HepG2 (cell line): ENCODE measurements around the gene PSMC4. TPM values are rescaled to one million over a fixed set of nuclear protein-coding genes. Genes with fewer than 3 reads are reported as not detected.

Experiments
- ARID5B ChIP-seq: IDR thresholded peaks from 2 replicates; pipeline ENCODE4 v1.4.0; 2020; ENCODE audit warnings: mild to moderate bottlenecking, missing genetic modification reagents
- DPF2 ChIP-seq: sonication (generic); formaldehyde crosslinking; IDR thresholded peaks from 2 replicates; pipeline ENCODE4 v1.4.0; 2020; ENCODE audit warnings: mild to moderate bottlenecking, low read depth, missing genetic modification reagents, borderline replicate concordance
- FOXO1 ChIP-seq: sonication (generic); formaldehyde crosslinking; IDR thresholded peaks from 2 replicates; pipeline ENCODE4 v1.4.0; 2020; ENCODE audit warnings: missing genetic modification reagents
- FOXP4 ChIP-seq: sonication (generic); formaldehyde crosslinking; IDR thresholded peaks from 2 replicates; pipeline ENCODE4 v1.4.0; 2020; ENCODE audit warnings: missing genetic modification reagents
- ISX ChIP-seq: sonication (generic); formaldehyde crosslinking; conservative IDR thresholded peaks from 2 replicates; pipeline ENCODE4 v1.5.0; 2020; ENCODE audit warnings: missing genetic modification reagents
- SKI ChIP-seq: fragments of 450-650 bp; IDR thresholded peaks from one replicate; pipeline ENCODE4 v1.6.1; 2018; ENCODE audit warnings: mild to moderate bottlenecking; ENCODE audit not compliant: partially characterized antibody
- TAF1 ChIP-seq: sonication (generic); formaldehyde crosslinking; IDR thresholded peaks from 2 replicates; pipeline ENCODE4 v1.4.0; 2020; ENCODE audit warnings: missing genetic modification reagents
- TRAFD1 ChIP-seq: sonication (generic); formaldehyde crosslinking; IDR thresholded peaks from 2 replicates; pipeline ENCODE4 v1.5.1; 2020; ENCODE audit warnings: missing genetic modification reagents, mild to moderate bottlenecking, borderline replicate concordance
- YY1 ChIP-seq: IDR thresholded peaks from 2 replicates; pipeline ENCODE4 v1.6.1; 2011; ENCODE audit warnings: low read length, low read depth, moderate library complexity, mild to moderate bottlenecking; ENCODE audit not compliant: insufficient read depth, insufficient replicate concordance
- ZBTB21 ChIP-seq: sonication (generic); formaldehyde crosslinking; IDR thresholded peaks from 2 replicates; pipeline ENCODE4 v1.4.0; 2020; ENCODE audit warnings: missing genetic modification reagents
- polyA plus RNA-seq, 8 experiments: library from polyadenylated mRNA; depleted of rRNA in 3 of 8; stranded (reverse) in 7 of 8; unstranded in 1 of 8; fragments of >200 nt; fragmentation: Illumina TruSeq in 4 of 8; extraction: Trizol in 4 of 8; gene quantifications; 2 replicates each; pipeline versions ENCODE4 v1.2.1 to v1.2.3, GENCODE V29; 2011 to 2016; ENCODE audit warnings: low read depth in 4 of 8, missing spikeins in 1 of 8, mixed read lengths in 1 of 8; ENCODE audit not compliant: insufficient read depth in 1 of 8
- total RNA-seq, 5 experiments: library from RNA; depleted of rRNA; stranded (reverse); fragments of >200 nt; fragmentation: Illumina TruSeq; extraction: Trizol; gene quantifications; 2 replicates each; pipeline ENCODE4 v1.2.3, GENCODE V29; 2016; ENCODE audit warnings: low read depth in 1 of 5
- TF ChIP-seq, protein P1 (sequence below): sonication (generic); formaldehyde crosslinking; IDR thresholded peaks from 2 replicates; pipeline ENCODE4 v1.5.0; 2020; ENCODE audit warnings: mild to moderate bottlenecking, missing genetic modification reagents, borderline replicate concordance

Gene PSMC4
- total and polyA plus RNA-seq, 2 of the 13 experiments (the other 11 are each of a cell fraction or from before 2014, with no cell fraction given), result 49.9 to 160 TPM

GRCh38 chr19:39996811-39997637 lies 26.1 kb downstream of the PSMC4 start, which contains the start of gene ZNF546 (continued):
- TF ChIP-seq, protein P1, sequence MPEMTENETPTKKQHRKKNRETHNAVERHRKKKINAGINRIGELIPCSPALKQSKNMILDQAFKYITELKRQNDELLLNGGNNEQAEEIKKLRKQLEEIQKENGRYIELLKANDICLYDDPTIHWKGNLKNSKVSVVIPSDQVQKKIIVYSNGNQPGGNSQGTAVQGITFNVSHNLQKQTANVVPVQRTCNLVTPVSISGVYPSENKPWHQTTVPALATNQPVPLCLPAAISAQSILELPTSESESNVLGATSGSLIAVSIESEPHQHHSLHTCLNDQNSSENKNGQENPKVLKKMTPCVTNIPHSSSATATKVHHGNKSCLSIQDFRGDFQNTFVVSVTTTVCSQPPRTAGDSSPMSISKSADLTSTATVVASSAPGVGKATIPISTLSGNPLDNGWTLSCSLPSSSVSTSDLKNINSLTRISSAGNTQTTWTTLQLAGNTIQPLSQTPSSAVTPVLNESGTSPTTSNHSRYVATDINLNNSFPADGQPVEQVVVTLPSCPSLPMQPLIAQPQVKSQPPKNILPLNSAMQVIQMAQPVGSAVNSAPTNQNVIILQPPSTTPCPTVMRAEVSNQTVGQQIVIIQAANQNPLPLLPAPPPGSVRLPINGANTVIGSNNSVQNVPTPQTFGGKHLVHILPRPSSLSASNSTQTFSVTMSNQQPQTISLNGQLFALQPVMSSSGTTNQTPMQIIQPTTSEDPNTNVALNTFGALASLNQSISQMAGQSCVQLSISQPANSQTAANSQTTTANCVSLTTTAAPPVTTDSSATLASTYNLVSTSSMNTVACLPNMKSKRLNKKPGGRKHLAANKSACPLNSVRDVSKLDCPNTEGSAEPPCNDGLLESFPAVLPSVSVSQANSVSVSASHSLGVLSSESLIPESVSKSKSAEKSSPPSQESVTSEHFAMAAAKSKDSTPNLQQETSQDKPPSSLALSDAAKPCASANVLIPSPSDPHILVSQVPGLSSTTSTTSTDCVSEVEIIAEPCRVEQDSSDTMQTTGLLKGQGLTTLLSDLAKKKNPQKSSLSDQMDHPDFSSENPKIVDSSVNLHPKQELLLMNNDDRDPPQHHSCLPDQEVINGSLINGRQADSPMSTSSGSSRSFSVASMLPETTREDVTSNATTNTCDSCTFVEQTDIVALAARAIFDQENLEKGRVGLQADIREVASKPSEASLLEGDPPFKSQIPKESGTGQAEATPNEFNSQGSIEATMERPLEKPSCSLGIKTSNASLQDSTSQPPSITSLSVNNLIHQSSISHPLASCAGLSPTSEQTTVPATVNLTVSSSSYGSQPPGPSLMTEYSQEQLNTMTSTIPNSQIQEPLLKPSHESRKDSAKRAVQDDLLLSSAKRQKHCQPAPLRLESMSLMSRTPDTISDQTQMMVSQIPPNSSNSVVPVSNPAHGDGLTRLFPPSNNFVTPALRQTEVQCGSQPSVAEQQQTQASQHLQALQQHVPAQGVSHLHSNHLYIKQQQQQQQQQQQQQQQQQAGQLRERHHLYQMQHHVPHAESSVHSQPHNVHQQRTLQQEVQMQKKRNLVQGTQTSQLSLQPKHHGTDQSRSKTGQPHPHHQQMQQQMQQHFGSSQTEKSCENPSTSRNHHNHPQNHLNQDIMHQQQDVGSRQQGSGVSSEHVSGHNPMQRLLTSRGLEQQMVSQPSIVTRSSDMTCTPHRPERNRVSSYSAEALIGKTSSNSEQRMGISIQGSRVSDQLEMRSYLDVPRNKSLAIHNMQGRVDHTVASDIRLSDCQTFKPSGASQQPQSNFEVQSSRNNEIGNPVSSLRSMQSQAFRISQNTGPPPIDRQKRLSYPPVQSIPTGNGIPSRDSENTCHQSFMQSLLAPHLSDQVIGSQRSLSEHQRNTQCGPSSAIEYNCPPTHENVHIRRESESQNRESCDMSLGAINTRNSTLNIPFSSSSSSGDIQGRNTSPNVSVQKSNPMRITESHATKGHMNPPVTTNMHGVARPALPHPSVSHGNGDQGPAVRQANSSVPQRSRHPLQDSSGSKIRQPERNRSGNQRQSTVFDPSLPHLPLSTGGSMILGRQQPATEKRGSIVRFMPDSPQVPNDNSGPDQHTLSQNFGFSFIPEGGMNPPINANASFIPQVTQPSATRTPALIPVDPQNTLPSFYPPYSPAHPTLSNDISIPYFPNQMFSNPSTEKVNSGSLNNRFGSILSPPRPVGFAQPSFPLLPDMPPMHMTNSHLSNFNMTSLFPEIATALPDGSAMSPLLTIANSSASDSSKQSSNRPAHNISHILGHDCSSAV, result peak; percentile 48; the same call in 1 of the 2 replicates
- TF ChIP-seq DPF2 (CRISPR knock-in tag) (no peak), FOXP4 (CRISPR knock-in tag) (no peak), TAF1 (peak; percentile 80), ARID5B (0 out of 2 replicates have a peak, but pooled peaks have one; percentile 11), ZBTB21 (0 out of 2 replicates have a peak, but pooled peaks have one; percentile 7), TRAFD1 (no peak), ISX (CRISPR knock-in tag) (no peak), YY1 (peak; percentile 45), FOXO1 (CRISPR knock-in tag) (0 out of 2 replicates have a peak, but pooled peaks have one; percentile 6), SKI (no peak)
